ENCODE measurements around the gene BAD. TPM values are rescaled to one million over a fixed set of nuclear protein-coding genes. Genes with fewer than 3 reads are reported as not detected.

Gene BAD
- total RNA-seq, 2 donors from 2014 or later: 51.1 to 85.9 TPM

DNA sequence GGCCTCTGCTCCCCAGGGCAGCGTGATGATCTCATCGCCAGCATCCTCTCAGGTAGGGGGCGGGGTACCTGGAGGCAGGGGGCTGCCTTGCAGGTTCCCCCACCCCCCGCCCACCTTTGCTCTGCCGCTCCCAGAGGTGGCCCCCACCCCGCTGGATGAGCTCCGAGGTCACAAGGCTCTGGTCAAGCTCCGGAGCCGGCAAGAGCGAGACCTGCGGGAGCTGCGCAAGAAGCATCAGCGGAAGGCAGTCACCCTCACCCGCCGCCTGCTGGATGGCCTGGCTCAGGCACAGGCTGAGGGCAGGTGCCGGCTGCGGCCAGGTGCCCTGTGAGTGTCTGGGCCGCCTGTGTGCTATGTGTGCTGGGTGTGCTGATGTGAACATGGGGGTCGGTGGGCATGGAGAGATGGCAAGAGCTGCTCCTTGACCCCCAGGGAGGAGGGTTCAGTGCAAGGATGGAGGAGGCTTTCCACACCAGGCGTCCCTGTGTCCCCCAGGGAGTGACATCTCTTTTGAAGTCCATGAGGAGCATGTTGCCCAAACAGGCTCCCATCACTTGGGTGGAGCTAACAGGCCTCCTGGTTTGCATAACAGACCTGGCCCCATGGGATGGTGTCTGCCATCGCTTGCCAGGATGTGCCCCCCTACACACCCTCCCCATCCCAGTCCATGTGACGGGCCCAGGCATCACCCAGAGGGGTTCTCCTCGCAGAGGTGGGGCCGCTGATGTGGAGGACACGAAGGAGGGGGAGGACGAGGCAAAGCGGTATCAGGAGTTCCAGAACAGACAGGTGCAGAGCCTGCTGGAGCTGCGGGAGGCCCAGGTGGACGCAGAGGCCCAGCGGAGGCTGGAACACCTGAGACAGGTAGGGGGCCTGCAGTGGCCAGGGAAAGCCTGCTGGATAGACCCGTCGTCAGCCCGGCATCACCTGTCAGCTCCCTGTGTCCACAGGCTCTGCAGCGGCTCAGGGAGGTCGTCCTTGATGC, 19.0 kb downstream of the BAD start:
- Histone ChIP-seq H3K27me3 (no peaks in the 10 kb centered on the region), H3K27ac (no peak overlapping the region), H3K4me3 (no peak overlapping the region), H3K9me3 (no peaks in the 10 kb centered on the region), H3K36me3 (replicated peaks in 1 of 2; ENCODE audit: insufficient read depth in 1 of 2, low read depth in 2 of 2) (no peaks in the 10 kb centered on the region), H3K4me1 (peaks cover 18% of the 10 kb centered on the region)
- no peak for TF ChIP-seq POLR2A (IDR thresholded peaks at IDR 0.05)
- TF ChIP-seq, protein P1, sequence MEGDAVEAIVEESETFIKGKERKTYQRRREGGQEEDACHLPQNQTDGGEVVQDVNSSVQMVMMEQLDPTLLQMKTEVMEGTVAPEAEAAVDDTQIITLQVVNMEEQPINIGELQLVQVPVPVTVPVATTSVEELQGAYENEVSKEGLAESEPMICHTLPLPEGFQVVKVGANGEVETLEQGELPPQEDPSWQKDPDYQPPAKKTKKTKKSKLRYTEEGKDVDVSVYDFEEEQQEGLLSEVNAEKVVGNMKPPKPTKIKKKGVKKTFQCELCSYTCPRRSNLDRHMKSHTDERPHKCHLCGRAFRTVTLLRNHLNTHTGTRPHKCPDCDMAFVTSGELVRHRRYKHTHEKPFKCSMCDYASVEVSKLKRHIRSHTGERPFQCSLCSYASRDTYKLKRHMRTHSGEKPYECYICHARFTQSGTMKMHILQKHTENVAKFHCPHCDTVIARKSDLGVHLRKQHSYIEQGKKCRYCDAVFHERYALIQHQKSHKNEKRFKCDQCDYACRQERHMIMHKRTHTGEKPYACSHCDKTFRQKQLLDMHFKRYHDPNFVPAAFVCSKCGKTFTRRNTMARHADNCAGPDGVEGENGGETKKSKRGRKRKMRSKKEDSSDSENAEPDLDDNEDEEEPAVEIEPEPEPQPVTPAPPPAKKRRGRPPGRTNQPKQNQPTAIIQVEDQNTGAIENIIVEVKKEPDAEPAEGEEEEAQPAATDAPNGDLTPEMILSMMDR (IDR thresholded peaks at IDR 0.05): no peak
- intact Hi-C loops (cut with DNase I): no loop called here
- DNase-seq (no peak), ATAC-seq (no peak)
- WGBS, 2 donors: 87 to 93% methylated on average over 18 to 29 of the region's 35 CpGs

DNA sequence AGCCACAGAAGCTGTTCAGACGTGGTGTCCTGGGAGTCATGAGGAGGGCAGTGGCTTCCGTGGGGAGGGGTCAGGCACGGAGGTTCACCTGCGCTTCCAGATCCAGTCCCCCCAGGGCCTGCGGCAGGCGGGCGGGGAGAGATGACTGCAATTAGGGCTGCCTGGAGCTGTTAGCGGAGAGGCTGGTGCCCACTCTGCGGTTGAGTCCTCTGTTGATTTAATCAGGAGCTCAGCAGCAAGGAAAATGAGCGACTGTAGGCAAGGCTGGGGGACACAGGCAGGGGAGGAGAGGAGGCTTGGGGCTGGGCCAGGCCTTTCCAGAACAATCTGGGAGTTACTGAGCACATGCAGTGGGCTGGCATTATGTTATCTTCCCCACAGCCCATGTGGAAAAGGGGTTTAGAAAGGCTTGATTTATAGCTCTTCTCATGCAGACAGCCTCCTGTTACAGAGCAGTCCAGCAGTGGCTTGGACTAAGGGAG, 20.1 kb downstream of the BAD start:
- no peak for TF ChIP-seq POLR2A (IDR thresholded peaks at IDR 0.05)
- TF ChIP-seq, protein P1 (IDR thresholded peaks at IDR 0.05): no peak
- Histone ChIP-seq H3K36me3 (replicated peaks in 1 of 2; ENCODE audit: insufficient read depth in 1 of 2, low read depth in 2 of 2) (no peaks in the 10 kb centered on the region), H3K9me3 (no peaks in the 10 kb centered on the region), H3K4me3 (no peak overlapping the region), H3K27me3 (no peaks in the 10 kb centered on the region), H3K27ac (no peak overlapping the region), H3K4me1 (peaks cover 18% of the 10 kb centered on the region)
- intact Hi-C loops (cut with DNase I): no loop called here
- ATAC-seq (no peak), DNase-seq (no peak)
- 93 to 94% methylated on average over 3 to 10 of the region's 10 CpGs for WGBS, 2 donors

DNA sequence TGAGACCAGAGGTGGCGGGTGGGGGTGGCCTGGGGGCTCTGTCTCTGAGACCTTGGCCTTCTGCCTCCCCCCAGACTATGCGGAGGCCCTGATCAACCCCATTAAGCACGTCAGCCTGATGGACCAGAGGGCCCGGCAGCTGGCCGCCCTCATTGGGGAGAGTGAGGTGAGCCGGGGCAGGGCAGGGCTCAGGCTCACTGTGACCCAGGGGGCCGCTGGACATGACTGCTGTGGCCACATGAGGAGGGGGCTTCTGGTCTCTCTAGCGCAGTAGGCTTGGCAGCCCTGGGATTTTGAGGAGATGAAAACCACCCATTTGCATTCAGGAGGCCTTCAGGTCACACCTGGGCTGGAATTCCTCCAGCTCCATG, 20.5 kb downstream of the BAD start:
- Histone ChIP-seq H3K4me1 (peaks cover 13% of the 10 kb centered on the region), H3K27ac (no peak overlapping the region), H3K9me3 (no peaks in the 10 kb centered on the region), H3K36me3 (replicated peaks in 1 of 2; ENCODE audit: insufficient read depth in 1 of 2, low read depth in 2 of 2) (no peaks in the 10 kb centered on the region), H3K27me3 (no peaks in the 10 kb centered on the region), H3K4me3 (no peak overlapping the region)
- WGBS, 2 donors: 93 to 94% methylated on average over 6 to 7 of the region's 8 CpGs
- no peak for TF ChIP-seq POLR2A (IDR thresholded peaks at IDR 0.05)
- TF ChIP-seq, protein P1 (IDR thresholded peaks at IDR 0.05): no peak
- no peak for ATAC-seq
- no peak for DNase-seq
- intact Hi-C loops (cut with DNase I): no loop called here

DNA sequence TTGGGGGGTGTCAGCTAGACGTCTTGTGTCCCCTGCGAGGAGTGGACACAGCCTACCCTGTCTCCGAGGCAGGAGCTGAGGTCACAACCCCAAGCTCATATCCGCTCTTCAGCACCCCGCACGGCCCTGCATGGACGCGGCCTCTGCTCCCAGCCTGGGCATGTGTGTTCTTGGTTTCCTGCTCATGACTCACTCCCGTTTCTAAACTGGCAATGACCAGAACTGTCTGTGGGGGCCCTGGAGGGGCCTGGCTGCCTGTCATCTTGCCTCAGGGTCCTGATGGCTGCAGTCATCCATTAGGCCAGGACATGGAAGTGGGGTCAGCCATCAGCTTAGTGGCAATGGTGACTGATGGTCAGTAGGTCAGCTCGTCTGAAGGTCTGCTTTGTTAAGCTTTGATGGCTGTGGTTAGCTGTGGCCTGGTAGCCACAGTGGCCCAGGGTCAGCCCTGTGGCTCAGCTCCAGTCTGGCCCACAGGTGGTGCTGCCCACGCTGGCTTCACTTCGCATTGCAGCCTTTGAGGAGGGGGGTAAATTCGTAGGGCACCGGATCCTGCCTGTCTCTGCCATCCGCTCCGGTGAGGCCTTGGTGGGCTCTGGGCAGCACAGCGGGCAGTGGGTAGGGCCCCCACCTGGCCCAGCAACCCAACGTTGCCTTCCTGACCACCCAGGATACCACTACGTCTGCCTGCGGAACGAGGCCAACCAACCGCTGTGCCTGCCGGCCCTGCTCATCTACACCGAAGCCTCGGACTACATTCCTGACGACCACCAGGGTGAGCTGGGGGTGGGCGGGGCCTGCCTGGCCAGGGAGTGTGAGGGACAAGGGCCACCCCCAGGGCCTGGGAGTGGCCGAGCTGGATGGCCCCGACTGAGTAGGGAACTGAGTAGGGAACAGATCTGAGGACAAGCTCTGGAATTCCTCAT, 21.2 kb downstream of the BAD start:
- H3K36me3 ChIP-seq (replicated peaks in 1 of 2; ENCODE audit: insufficient read depth in 1 of 2, low read depth in 2 of 2): no peaks in the 10 kb centered on the region
- no peak overlapping the region for H3K4me3 ChIP-seq
- H3K27me3 ChIP-seq: no peaks in the 10 kb centered on the region
- ATAC-seq: no peak
- WGBS, 2 donors: 81 to 83% methylated on average over 13 to 27 of the region's 29 CpGs
- H3K27ac ChIP-seq: no peak overlapping the region
- DNase-seq: no peak
- TF ChIP-seq, protein P1 (IDR thresholded peaks at IDR 0.05): no peak
- TF ChIP-seq POLR2A (IDR thresholded peaks at IDR 0.05): no peak
- no peaks in the 10 kb centered on the region for H3K9me3 ChIP-seq
- intact Hi-C loops (cut with DNase I): no loop called here
- peaks cover 7% of the 10 kb centered on the region for H3K4me1 ChIP-seq

All from body of pancreas (tissue), 4 donors.